Transverse colon (tissue), 4 donors: ENCODE results near the gene SVBP. TPM values are rescaled to one million over a fixed set of nuclear protein-coding genes. Genes with fewer than 3 reads are reported as not detected.

Experiments used
- DNase-seq: peaks from one replicate; pipeline ENCODE4 v3.0.0-alpha.2; 2019
- H3K27ac ChIP-seq, 4 donors: fragments of 200-600 bp; sonication (generic); 2 replicates each; pipeline ENCODE4 v1.5.1; 2016 to 2018; ENCODE audit warnings: inconsistent platforms in 4 of 4
- H3K27me3 ChIP-seq: fragments of 200-600 bp; sonication (generic); 2 replicates; pipeline ENCODE4 v1.5.1; 2017; ENCODE audit warnings: inconsistent platforms
- H3K36me3 ChIP-seq, 4 donors: fragments of 200-600 bp; sonication (generic); 2 replicates each; pipeline ENCODE4 v1.5.1; 2017 to 2019; ENCODE audit warnings: inconsistent platforms in 4 of 4
- H3K4me1 ChIP-seq, 4 donors: fragments of 200-600 bp; sonication (generic); 2 replicates each; pipeline ENCODE4 v1.5.1; 2017 to 2020; ENCODE audit warnings: inconsistent platforms in 4 of 4
- H3K4me3 ChIP-seq, 4 donors: fragments of 200-600 bp; sonication (generic); 1 replicate in 1 of 4; 2 replicates in 3 of 4; pipeline versions ENCODE4 v1.5.1 to v1.6.1; 2017 to 2019; ENCODE audit warnings: inconsistent platforms in 4 of 4
- H3K9me3 ChIP-seq, 2 donors: fragments of 200-600 bp; sonication (generic); 2 replicates each; pipeline ENCODE4 v1.5.1; 2017 to 2019; ENCODE audit warnings: inconsistent platforms in 2 of 2
- EP300 ChIP-seq: sonication (generic); formaldehyde crosslinking; IDR thresholded peaks from one replicate; pipeline ENCODE4 v1.6.1; 2017; ENCODE audit warnings: antibody characterized with exemption, low read depth
- POLR2A ChIP-seq: fragments of 450-650 bp; IDR thresholded peaks from one replicate; pipeline ENCODE4 v1.6.1; 2016; ENCODE audit warnings: antibody characterized with exemption, mild to moderate bottlenecking, moderate library complexity
- POLR2AphosphoS5 ChIP-seq, 3 donors: sonication (generic); formaldehyde crosslinking; IDR thresholded peaks; one replicate each; pipeline ENCODE4 v1.6.1; 2016; ENCODE audit warnings: antibody characterized with exemption in 3 of 3
- WGBS, 2 donors: methylation state at CpG; one replicate each; pipeline ENCODE4 v1.1.5; 2018; ENCODE audit warnings: low coverage in 1 of 2; 5-methylcytosine and 5-hydroxymethylcytosine counted together
- in situ Hi-C, 4 donors: fragments of 200-750 bp; cut with MboI; loops; one replicate each; pipeline versions ENCODE4 v1.15.0 to v1.15.1; 2017; ENCODE audit warnings: low sequenced_read_pairs in 3 of 4, low pct_ligation_motif_present in 1 of 4, low pct_unique_long_range_greater_than_20kb in 1 of 4
- intact Hi-C: fragments of 100-400 bp; cut with DNase I; formaldehyde crosslinking; loops from one replicate; pipeline ENCODE4 v1.15.1; 2023; ENCODE audit warnings: low total_unique reads
- total RNA-seq, 4 donors: library from RNA; depleted of rRNA; stranded (reverse); fragments of >200 nt; gene quantifications; one replicate each; pipeline ENCODE4 v1.1.0, GENCODE V29; 2016
- TF ChIP-seq, protein P1 (sequence below), 5 experiments: fragments of 200-600 bp in 3 of 5; fragments of 450-650 bp in 2 of 5; sonication (generic) in 3 of 5; IDR thresholded peaks; 1 replicate in 2 of 5; 2 replicates in 3 of 5; pipeline ENCODE4 v1.5.1; 2016 to 2017; ENCODE audit warnings: antibody characterized with exemption in 5 of 5, inconsistent platforms in 3 of 5, mild to moderate bottlenecking in 2 of 5, moderate library complexity in 1 of 5

Gene SVBP
- total RNA-seq, 4 donors from 2014 or later, result 15.3 to 33.3 (median 17.6) TPM

DNA sequence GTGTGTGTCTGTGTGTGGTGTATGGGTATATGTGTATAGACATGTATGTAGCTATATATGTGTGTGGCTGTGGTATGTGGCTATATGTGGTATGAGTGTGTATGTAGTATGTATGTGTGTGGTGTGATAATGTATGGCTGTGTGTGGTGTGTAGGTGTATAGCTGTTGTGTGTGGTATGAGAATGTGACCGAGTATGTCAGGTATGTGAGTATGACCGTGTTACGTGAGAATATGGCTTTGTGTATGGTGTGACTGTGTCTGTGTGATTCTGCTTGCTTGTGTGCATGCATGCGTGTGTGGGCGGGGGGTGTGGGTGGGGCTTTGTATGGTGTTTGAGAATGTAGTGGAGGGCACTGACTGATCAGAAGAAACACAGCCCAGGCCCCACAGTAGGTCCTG is 32.7 kb upstream of the SVBP start:
- in situ Hi-C loops, result no loop called here
- TF ChIP-seq, protein P1, sequence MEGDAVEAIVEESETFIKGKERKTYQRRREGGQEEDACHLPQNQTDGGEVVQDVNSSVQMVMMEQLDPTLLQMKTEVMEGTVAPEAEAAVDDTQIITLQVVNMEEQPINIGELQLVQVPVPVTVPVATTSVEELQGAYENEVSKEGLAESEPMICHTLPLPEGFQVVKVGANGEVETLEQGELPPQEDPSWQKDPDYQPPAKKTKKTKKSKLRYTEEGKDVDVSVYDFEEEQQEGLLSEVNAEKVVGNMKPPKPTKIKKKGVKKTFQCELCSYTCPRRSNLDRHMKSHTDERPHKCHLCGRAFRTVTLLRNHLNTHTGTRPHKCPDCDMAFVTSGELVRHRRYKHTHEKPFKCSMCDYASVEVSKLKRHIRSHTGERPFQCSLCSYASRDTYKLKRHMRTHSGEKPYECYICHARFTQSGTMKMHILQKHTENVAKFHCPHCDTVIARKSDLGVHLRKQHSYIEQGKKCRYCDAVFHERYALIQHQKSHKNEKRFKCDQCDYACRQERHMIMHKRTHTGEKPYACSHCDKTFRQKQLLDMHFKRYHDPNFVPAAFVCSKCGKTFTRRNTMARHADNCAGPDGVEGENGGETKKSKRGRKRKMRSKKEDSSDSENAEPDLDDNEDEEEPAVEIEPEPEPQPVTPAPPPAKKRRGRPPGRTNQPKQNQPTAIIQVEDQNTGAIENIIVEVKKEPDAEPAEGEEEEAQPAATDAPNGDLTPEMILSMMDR (IDR thresholded peaks at IDR 0.05), result no peak
- TF ChIP-seq POLR2A (no peak), EP300 (no peak), POLR2AphosphoS5 (IDR thresholded peaks at IDR 0.05) (no peak)
- Histone ChIP-seq H3K27ac (no peak overlapping the region), H3K27me3 (no peaks in the 10 kb centered on the region), H3K36me3 (peaks cover 0 to 12% (median 2%) of the 10 kb centered on the region in 4 donors), H3K4me1 (peaks cover 10 to 19% (median 13%) of the 10 kb centered on the region in 4 donors), H3K9me3 (no peaks in the 10 kb centered on the region), H3K4me3 (no peak overlapping the region)
- no peak for DNase-seq
- intact Hi-C loops, result loop anchor here (10.0 kb wide), 1 partner anchor 75 kb away; no protein-coding TSS in a partner anchor
- 90 to 98% methylated on average over 2 to 5 of the region's 5 CpGs for WGBS, 2 donors

DNA sequence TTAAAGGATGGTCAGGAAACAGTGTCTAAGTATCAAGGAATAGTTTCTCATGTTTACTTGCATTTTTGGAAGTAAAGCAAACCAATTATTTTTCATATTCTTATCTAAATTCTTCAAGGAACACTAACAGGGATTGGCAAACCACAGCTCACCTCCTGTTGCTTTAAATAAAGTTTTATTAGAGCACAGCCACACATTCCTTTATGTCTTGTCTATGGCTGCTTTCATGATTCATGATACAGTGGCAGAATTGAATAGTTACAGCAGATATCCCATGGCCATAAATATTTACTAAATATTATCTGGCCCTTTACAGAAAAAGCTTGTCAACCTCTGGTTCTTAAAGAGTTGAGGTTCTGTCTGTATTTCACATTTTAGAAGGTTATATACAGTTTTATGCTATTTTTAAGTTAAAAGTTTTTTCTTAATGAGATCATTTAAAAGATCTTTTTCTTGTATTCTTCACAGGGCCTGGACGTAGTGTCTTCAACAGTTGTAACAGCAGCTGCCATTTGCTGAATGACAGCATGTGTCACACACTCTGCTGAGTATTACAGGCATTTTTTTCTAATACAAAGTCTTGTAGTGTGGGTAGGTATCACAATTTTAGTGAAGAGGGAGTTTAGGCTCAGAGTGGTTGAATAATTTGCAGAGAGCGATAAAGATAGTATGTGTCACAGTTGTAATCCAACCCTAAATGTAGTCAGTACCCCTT is 31.8 kb upstream of the SVBP start:
- no peak overlapping the region for H3K4me3 ChIP-seq
- in situ Hi-C loops, result no loop called here
- DNase-seq, result no peak
- peaks cover 10 to 19% (median 13%) of the 10 kb centered on the region in 4 donors for H3K4me1 ChIP-seq
- no peak overlapping the region for H3K27ac ChIP-seq
- intact Hi-C loops, result loop anchor here (10.0 kb wide), 1 partner anchor 74 kb away; no protein-coding TSS in a partner anchor
- peaks cover 0 to 12% (median 2%) of the 10 kb centered on the region in 4 donors for H3K36me3 ChIP-seq
- 95 to 96% methylated on average over 2 of the region's 2 CpGs for WGBS, 2 donors
- no peaks in the 10 kb centered on the region for H3K9me3 ChIP-seq
- no peaks in the 10 kb centered on the region for H3K27me3 ChIP-seq
- no peak for TF ChIP-seq POLR2AphosphoS5 (IDR thresholded peaks at IDR 0.05)
- TF ChIP-seq, protein P1 (IDR thresholded peaks at IDR 0.05), result no peak
- no peak for TF ChIP-seq EP300
- TF ChIP-seq POLR2A, result no peak

DNA sequence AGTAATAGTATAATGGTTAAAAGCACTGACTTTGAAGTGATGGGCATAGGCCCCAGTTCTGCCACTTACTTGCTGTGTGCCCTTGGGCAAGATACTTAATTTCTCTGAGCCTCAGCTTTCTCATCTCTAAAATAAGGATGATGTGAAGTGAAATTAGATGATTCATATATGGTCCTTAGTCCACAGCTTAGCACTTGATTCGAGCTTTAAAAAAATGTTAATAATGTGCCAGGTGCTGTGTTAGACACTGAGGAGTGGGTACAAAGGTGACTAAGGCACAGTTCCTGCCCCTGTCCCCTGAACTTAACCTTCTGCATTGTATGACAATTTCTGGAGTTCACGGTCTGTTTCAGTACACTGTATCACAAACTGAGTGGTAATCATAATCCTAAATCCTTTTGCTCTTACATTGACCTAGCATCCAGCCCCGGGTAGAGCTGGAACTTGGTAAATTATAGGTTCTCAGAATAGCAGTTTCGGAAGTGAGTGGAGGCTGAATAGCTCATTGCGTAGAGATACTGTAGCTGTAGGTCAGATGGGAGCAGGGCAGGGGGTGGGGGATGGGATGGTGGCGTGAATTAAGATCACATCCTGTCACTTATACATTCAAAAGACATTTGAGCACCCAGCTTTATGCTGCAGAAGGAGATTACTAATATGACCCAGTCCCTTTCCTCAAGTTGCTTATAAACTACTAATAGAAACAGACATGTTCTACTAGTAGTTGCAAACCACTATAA is 30.7 kb upstream of the SVBP start:
- intact Hi-C loops (loop anchor here (10.0 kb wide), 1 partner anchor 73 kb away; no protein-coding TSS in a partner anchor), in situ Hi-C loops (no loop called here)
- H3K9me3 ChIP-seq, result no peaks in the 10 kb centered on the region
- TF ChIP-seq POLR2A, result no peak
- TF ChIP-seq EP300, result no peak
- no peak for TF ChIP-seq POLR2AphosphoS5 (IDR thresholded peaks at IDR 0.05)
- TF ChIP-seq, protein P1 (IDR thresholded peaks at IDR 0.05), result no peak
- H3K4me3 ChIP-seq, result peak overlapping the region in 1 of 4 donors; percentile 77
- 65 to 66% methylated on average over 2 to 6 of the region's 6 CpGs for WGBS, 2 donors
- H3K4me1 ChIP-seq, result peaks cover 10 to 19% (median 13%) of the 10 kb centered on the region in 4 donors
- H3K27ac ChIP-seq, result no peak overlapping the region
- H3K36me3 ChIP-seq, result peaks cover 0 to 12% (median 2%) of the 10 kb centered on the region in 4 donors
- no peak for DNase-seq
- no peaks in the 10 kb centered on the region for H3K27me3 ChIP-seq

DNA sequence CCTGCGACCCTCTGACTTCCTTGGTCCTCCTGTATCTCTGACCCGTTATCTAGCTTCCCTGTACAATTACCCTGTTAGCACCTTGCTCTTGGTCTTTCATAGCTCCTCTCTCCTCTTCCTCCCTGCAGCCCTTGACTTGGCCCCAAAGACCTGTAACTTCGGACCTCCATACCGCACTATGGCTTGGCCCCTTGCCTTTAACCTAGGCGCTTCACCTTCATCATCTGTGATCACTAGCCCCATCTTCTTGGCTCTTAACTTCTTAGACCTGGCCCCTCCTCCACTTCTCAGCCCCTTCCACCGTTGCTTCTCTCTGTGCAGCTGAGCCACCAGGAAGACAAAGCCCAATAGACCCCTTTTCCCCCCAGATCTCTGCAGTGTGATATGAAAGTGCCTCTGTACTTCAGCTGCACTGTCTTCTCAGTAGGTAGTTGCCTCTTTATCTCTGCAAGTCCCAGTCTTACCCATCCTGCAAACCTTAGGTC is 30.0 kb upstream of the SVBP start:
- Histone ChIP-seq H3K4me1 (peaks cover 10 to 19% (median 13%) of the 10 kb centered on the region in 4 donors), H3K36me3 (peaks cover 0 to 12% (median 2%) of the 10 kb centered on the region in 4 donors), H3K9me3 (no peaks in the 10 kb centered on the region), H3K27ac (peak overlapping the region; percentile 78 to 82 (median 81)), H3K4me3 (peak overlapping the region; percentile 56 to 91 (median 82)), H3K27me3 (no peaks in the 10 kb centered on the region)
- no peak for DNase-seq
- in situ Hi-C loops (no loop called here), intact Hi-C loops (loop anchor here (10.0 kb wide), 1 partner anchor 72 kb away; no protein-coding TSS in a partner anchor)
- 16 to 17% methylated on average over 5 to 6 of the region's 6 CpGs for WGBS, 2 donors
- no peak for TF ChIP-seq EP300
